Stimulated activated CD4-positive, alpha-beta T cell treated with anti-CD3 and anti-CD28 coated beads, Interleukin-4, amount 100 ng/mL, for 4 hours (primary cell): ENCODE measurements around the gene PCDHGA2.
"Not testable (repeated sequence)": the region's sequence is repeated elsewhere in the genome, so short reads cannot be mapped to it uniquely, and the experiment has no call there.

Experiments used
- DNase-seq, 2 experiments: peaks; one replicate each; pipeline ENCODE4 v3.0.0-alpha.2; 2020

The PCDHGA2 gene

DNA sequence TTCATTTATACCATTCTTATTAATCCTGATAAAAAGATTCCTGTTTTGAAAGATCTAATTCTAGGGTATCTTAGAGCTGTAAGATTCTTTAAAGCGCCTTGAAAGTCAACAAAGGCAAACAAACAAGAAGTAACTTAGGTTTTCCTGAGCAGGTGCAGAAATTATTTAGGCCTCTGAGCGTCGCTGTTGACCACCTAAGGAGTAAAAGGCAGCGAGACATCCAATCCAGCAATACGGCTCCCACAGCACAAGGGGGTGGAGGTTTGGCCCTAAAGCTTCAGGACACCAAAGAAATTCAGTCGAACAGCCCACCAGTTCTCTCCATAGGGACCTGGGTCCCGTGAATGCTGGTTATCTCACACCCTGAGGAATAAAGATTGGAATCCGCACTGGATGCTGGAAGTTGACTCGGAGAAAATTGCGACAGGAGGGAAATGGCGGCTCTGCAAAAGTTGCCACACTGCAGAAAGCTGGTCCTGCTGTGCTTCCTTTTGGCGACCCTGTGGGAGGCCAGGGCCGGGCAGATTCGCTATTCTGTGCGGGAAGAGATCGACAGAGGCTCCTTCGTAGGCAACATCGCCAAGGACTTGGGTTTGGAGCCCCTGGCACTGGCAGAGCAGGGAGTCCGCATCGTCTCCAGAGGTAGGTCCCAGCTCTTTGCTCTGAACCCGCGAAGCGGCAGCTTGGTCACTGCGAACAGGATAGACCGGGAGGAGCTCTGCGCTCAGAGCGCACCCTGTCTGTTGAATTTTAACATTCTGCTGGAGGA is at the start of gene PCDHGA2:
Gene PCDHGA2, plus strand, starts transcription at position 223 of the 769 bp plus-strand sequence.
- DNase-seq, result no peak

GRCh38 chr5:141298376-141298775 is 40.2 kb upstream of the PCDHGA2 start:
- DNase-seq, result no peak

GRCh38 chr5:141303756-141304155 is 34.8 kb upstream of the PCDHGA2 start, which contains the start of gene SLC25A2:
Gene SLC25A2 (minus strand): TSS chr5:141304049. CDS start chr5:141303865, 184 bp downstream.
- no peak for DNase-seq

DNA sequence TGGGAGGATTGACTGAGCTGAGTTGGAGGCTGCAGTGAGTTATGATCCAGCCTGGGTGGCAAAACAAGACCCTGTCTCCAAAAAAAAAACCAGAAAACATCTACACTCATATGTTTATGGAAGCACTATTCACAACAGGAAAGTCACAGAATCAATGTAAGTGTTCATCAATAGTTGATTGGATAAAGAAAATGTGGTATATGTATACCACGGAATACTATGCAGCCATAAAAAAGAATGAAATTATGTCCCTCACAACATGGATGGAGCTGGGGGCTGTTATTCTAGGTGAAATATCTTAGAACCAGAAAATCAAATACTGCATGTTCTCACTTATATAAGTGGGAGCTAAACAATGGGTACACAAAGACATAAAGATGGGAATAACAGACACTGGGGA is 31.9 kb upstream of the PCDHGA2 start:
- no peak for DNase-seq

DNA sequence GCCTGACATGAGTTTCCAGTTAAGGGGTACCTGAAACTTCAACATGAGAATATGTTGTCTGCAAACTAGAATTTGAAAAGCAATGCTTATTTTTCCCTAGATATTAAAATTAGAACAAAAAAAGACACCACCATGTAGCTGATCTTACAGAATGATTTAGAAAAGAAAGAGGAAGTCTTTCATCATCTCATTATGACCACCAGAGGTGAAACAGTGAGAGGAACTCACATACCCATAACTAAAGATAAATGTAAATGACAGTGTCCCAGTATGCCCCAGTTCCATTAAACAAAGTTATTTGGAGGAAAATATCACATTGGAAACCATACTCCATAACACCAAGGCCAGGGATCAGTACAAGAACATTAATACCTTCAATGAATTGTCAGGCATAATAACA is 24.8 kb upstream of the PCDHGA2 start:
- DNase-seq, result no peak

GRCh38 chr5:141316963-141317362 is 21.6 kb upstream of the PCDHGA2 start:
- not testable (repeated sequence) for DNase-seq

- no peak for DNase-seq
Measured at GRCh38 chr5:141319202-141319601, 19.4 kb upstream of the PCDHGA2 start.

GRCh38 chr5:141319699-141320098 is 18.9 kb upstream of the PCDHGA2 start:
- DNase-seq, result no peak

- peak; percentile 90 to 92 for DNase-seq
Measured at GRCh38 chr5:141320225-141321169, 18.1 kb upstream of the PCDHGA2 start, which contains the start of gene TAF7. Gene TAF7 (minus strand): TSS chr5:141320784. CDS start chr5:141320044, 740 bp downstream.

- no peak for DNase-seq
Measured at GRCh38 chr5:141322261-141322660, 16.3 kb upstream of the PCDHGA2 start.

GRCh38 chr5:141326088-141326854 is 12.3 kb upstream of the PCDHGA2 start:
- DNase-seq, result peak; percentile 62 to 65

- no peak for DNase-seq
Measured at GRCh38 chr5:141328231-141328630, 10.3 kb upstream of the PCDHGA2 start.

- DNase-seq, result peak in 1 of 2 experiments; percentile 4
Measured at GRCh38 chr5:141330299-141331080, 8.1 kb upstream of the PCDHGA2 start, which contains the start of gene PCDHGA1. Gene PCDHGA1 (plus strand): TSS chr5:141330514.

DNA sequence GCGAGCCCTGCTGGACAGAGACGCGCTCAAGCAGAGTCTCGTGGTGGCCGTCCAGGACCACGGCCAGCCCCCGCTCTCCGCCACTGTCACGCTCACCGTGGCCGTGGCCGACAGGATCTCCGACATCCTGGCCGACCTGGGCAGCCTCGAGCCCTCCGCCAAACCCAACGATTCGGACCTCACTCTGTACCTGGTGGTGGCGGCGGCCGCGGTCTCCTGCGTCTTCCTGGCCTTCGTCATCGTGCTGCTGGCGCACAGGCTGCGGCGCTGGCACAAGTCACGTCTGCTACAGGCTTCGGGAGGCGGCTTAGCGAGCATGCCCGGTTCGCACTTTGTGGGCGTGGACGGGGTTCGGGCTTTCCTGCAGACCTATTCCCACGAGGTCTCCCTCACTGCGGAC is 6.0 kb upstream of the PCDHGA2 start:
- DNase-seq, result not testable (repeated sequence)

DNA sequence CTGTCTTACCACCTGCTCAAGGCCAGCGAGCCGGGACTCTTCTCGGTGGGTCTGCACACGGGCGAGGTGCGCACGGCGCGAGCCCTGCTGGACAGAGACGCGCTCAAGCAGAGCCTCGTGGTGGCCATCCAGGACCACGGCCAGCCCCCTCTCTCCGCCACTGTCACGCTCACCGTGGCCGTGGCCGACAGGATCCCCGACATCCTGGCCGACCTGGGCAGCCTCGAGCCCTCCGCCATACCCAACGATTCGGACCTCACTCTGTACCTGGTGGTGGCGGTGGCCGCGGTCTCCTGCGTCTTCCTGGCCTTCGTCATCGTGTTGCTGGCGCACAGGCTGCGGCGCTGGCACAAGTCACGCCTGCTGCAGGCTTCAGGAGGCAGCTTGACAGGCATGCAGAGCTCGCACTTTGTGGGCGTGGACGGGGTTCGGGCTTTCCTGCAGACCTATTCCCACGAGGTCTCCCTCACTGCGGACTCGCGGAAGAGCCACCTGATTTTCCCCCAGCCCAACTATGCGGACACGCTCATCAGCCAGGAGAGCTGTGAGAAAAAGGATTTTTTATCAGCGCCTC is 2.3 kb downstream of the PCDHGA2 start:
- DNase-seq, result not testable (repeated sequence)

- DNase-seq, result no peak
Measured at GRCh38 chr5:141342773-141343172, 4.2 kb downstream of the PCDHGA2 start.

DNA sequence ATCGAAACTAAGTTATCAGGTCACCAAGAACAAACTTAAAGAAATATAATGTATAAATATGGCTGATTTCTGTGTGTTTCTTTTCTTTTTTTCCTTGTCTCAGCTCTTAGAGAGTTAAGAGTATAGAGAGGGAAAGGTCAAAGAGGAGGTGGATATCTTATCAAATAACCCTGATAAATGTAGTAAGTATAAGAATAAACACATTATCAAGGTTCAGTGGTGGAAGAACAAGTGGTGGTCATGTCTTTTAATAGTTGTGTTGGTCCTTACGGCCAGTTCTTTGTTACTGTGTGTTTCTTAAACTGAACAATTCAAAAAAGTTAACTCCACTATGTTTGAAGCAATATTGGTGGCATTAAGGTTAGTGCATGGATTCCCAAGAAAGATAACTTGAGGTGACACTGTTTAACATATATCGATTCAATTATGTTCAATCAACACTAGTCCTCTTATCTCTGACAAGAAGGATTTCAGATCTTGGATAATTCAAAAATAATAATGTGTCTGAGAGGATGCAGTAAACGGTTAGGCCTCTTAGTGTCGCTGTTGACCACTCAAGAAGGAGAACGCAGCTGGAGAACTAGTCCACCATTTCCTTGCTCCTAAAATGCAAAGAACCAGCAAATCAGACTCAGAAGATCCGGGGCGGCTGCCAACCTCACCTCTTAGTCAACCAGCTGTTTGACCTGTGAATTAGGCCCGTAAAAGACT is 4.8 kb downstream of the PCDHGA2 start, which contains the start of gene PCDHGA3:
Gene PCDHGA3, plus strand, starts transcription at position 588 of the 711 bp plus-strand sequence. CDS start 205 bp downstream, outside the sequence.
- no peak for DNase-seq

GRCh38 chr5:141343953-141344463 is 5.4 kb downstream of the PCDHGA2 start:
- no peak for DNase-seq

DNA sequence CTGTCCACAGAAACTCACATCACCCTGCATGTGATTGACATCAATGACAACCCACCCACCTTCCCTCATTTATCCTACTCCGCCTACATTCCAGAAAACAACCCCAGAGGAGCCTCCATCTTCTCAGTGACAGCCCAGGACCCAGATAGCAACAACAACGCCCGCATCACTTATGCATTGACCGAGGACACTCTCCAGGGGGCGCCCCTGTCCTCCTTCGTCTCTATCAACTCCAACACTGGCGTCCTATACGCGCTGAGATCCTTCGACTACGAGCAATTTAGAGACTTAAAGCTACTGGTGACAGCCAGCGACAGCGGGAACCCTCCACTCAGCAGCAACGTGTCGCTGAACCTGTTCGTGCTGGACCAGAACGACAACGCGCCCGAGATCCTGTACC is 6.8 kb downstream of the PCDHGA2 start:
- DNase-seq, result no peak

DNA sequence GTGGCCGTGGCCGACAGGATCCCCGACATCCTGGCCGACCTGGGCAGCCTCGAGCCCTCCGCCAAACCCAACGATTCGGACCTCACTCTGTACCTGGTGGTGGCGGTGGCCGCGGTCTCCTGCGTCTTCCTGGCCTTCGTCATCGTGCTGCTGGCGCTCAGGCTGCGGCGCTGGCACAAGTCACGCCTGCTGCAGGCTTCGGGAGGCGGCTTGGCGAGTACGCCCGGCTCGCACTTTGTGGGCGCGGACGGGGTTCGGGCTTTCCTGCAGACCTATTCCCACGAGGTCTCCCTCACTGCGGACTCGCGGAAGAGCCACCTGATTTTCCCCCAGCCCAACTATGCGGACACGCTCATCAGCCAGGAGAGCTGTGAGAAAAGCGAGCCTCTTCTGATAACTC is 7.5 kb downstream of the PCDHGA2 start:
- DNase-seq, result not testable (repeated sequence)
